HG02973 (cell line): ENCODE data around the gene PFN3.
"Not testable (repeated sequence)": the region's sequence is repeated elsewhere in the genome, so short reads cannot be mapped to it uniquely, and the experiment has no call there.

ENCODE experiments used
- ATAC-seq: cut with Tn5 transposase; IDR thresholded peaks from one replicate; pipeline ENCODE4 v1.9.1; 2021; ENCODE audit warnings: moderate library complexity; ENCODE audit not compliant: unreplicated experiment

PFN3 gene

DNA sequence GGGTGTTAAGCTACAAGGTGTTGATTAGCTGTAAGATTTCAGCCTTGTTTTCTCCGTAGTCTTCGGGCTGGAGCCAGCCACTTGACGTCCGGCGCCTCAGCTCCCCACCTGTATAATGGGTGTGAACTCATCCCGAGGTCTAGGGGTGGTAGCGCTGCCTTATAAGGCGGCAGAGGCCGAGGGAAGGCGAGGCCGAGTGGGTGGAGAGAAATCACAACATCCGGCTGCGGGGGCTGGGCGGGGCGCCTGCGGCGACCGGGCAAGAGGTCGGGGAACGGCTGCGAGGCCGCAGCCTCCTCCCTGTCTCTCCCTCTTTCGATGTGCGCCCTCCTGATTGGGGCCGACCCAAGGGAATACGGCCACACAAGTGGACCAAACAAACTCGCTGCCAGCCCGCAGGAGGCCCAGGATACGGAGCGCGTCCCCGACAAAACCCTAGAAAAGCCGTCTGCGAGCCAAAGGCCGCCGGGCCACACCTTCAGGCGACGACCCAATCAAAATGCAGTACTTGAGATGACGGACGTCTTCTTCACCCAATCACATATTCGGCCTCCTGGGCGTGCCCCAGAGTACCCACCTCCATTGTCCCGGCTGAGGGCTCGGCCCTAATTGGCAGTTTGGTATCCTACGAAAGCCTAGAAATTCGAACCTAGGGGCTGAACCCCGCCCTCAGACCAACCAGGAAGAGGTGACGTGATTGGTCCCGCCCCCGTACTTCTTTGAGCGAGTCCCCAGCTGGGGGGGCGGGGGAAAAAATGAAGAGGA, 25.5 kb upstream of the PFN3 start:
- ATAC-seq, result peak; percentile 69

DNA sequence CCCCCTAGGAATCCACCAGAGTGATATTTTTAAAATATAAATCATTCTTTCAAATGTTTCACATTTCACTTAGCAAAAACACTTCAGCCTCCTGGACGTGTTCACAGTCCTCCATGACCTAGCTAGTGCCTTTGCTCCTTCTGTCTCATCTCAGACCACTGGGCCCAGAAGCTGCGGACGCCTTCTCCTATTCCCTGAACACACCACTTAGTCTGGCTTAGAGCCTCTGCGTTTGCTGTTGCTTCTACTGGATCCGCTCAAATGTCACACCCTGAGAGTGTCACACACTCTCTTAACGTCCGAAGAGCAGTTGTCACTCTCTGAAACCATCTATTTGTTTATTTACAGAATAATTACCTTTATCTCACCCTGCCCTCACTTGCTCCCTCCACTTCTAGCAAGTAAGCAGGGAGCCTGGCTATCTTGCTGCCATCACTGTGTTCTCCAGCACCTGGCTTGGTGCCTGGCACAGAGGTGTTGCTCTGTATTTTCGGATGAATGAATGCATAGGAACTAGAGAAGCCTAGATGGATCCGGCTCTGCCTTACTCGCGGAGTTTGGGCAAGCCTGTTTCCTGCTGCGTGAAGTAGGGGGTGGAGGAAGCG, 24.8 kb upstream of the PFN3 start:
- no peak for ATAC-seq

DNA sequence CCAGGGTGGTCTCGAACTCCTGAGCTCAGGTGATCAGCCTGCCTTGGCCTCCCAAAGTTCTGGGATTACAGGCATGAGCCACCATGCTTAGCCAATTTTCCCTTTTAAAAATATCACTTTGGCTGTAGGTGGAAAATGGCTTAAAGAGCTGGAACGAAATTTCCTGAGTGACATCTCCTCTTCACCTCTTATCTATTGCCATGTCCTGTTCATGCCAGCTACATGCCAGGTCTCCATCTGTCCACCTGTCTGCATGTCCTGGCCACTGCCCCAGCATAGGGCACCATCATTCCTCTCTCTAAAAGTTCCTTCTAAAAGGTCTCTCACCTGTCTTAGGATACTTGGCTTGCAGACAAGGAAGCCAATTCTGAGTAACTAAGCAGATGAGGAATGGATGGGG, 23.2 kb upstream of the PFN3 start:
- ATAC-seq, result no peak

DNA sequence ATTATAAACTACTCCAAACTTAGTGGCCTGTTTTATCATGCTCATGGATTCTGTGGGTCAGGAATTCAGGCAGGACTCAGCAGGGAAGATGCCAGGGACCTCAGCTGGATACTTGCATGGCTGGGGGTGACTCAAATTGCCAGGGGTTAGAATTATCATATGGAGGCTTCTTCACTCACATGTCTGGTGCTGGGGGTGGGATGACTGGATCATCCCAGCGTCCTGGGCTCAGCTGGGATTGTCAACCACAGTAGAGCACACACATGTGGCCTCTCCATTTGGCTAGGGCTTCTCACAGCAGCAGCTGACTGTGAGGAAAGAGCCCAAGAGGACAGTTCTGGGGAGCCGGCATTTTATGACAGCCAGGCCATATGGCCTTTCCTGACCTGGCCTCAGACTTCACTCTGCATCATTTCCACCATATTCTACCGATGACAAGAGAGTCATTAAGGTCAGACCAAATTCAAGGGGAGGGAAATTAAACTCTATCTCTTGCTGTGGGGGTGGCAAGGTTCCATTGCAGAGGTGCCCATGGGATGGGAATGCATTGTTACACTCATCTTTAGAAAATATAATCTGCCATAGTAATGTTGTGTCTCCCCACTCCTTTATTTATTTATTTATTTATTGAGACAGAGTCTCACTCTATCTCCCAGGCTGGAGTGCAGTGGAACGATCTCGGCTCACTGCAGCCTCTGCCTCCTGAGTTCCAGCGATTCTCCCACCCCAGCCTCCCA, 20.8 kb upstream of the PFN3 start:
- ATAC-seq, result no peak

DNA sequence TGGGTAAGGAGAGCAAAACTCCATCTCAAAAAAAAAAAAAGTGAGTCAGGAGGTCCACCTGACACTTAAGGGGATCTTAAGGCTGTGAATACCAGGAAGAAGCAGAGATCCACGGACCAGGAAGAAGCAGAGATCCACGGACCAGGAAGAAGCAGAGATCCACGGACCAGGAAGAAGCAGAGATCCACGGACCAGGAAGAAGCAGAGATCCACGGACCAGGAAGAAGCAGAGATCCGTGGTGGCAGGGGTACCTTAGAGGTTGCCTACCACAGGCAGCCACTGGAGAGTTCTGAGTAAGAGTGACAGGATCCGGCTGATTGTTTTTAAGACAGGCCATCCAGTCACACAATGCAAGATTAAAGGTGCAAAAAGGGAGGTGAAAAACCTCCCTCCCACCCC, 20.0 kb upstream of the PFN3 start:
- ATAC-seq, result not testable (repeated sequence)

DNA sequence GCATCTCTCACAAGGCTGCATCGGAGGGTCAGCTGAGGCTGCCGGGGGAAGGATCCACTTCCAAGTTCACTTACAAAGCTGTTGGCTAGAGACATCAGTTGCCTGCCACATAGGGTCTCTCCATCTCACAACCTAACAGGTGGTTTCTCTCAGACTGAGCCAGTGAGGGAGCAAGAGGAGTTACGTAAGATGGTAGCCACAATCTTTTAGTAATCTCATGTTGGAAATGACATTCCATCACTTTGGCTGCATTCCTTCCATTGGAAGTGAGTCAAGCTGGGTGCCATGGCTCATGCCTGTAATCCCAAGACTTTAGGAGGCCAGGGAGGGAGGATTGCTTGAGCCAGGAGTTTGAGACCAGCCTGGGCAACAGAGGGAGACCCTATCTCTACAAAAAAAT, 18.6 kb upstream of the PFN3 start:
- no peak for ATAC-seq

DNA sequence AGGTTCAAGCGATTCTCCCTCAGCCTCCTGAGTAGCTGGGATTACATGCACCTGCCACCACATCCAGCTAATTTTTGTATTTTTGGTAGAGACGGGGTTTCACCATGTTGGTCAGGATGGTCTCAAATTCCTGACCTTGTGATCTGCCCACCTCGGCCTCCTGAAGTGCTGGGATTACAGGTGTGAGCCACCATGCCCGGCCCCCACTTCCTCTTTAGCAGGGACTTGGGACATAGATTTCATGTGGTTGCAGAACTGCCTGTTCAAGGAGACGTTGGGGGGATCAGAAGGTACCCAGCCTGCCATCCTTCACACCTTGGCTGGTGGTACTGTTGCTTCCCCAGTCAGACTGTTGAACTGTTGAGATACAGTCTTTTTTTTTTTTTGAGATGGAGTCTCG, 16.6 kb upstream of the PFN3 start:
- not testable (repeated sequence) for ATAC-seq

DNA sequence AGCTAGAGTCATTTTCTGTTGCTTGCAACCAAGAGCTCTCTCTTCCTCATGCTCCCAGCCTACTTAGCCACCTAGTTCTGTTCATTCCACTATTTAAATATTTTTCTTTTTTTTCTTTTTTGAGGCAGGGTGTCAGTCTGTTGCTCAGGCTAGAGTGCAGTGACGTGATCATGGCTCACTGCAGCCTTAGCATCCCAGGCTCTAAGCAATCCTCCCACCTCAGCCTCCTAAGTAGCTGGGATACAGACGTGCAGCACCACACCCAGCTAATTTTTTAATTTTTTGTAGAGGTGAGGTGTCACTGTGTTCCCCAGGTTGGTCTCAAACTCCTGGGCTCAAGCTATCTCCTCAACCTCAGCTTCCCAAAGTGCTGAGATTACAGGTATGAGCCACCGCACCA, 14.0 kb upstream of the PFN3 start:
- no peak for ATAC-seq

DNA sequence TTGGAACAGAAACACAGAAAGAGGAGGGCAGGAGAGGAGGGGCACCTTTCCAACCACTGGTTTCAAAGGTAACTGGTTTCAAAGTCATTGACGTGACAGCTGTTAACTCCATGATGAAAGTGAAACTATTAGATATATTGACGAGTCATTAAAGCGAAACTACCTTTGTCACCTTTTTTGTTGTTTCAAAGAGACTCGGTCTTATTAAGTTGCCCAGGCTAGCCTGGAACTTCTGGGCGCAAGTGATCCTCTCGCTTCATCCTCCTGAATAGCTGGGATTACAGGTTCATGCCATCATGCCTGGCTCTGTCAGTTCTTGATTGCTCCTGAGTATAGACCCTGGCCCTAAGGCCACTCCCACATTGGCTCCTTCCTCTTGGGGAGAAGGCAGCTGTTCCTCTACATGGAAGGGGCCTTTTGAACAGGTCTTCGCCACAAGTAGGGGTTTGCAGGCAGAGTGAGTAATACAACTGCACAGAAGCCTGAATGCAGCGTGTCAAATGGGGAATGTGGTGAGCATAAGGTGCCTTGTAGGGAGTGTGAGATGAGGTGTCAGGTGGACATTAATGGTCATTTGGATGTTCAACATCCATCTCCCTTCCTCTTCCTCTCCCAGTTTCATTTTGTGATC, 12.3 kb upstream of the PFN3 start:
- ATAC-seq, result peak; percentile 51

DNA sequence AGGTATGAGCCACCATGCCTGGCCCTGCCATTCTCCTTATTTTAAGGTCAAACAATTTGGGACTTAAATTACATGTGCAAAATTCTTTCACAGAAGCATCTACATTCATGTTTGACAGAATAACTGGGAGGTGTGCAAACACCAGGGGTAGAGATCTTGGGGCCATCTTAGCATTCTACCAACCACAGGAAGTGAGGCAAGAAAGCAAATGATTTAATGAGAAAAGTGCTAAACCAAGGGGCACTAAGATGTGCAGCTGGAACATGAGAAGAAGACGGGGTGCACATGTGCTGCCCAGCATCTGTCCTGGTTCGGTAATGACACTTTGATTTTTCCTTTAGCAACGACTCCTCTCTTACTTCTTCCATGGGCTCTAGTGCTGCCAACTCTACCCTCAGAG, 10.1 kb upstream of the PFN3 start:
- no peak for ATAC-seq

DNA sequence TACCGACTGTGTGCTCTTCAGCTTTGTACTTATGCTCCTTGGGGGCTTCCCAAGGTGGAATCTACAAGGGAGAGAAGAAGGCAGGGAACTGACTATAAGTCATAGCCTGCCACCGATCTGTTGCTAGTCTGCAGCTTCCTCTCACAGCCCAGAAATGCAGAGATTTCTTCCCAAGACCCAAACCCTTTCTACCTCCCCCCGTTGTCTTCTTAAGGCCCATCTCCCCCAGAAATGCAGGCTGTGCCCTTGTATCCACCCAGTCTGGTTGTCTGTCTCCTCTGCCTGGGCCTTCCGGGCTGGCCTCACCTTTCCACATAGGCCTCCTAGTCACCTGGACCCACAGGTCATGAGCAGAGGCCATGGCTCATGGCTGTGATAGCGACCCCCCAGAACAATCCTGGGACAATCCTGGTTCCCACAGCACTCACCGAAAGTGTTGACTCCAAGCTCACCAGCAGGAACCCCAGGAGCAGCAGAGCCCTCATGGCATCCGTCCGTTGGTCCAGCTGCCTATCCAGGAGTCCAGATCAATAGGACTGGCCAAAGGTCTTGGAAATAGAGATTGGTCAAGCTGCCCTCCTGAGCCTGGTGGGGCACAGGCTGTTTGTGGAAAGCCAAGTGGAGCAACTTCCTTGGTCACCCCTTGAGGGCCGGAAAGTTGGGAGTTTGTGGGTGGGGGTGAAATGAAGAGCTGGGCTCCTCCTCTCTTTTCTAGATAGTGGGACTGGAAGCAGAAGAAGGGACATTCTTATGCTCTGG, 8.8 kb upstream of the PFN3 start, which contains the start of gene F12:
TSS of gene F12 (minus strand) at position 522 of the 759 bp plus-strand sequence. CDS start at position 485, 37 bp downstream.
- ATAC-seq, result no peak

DNA sequence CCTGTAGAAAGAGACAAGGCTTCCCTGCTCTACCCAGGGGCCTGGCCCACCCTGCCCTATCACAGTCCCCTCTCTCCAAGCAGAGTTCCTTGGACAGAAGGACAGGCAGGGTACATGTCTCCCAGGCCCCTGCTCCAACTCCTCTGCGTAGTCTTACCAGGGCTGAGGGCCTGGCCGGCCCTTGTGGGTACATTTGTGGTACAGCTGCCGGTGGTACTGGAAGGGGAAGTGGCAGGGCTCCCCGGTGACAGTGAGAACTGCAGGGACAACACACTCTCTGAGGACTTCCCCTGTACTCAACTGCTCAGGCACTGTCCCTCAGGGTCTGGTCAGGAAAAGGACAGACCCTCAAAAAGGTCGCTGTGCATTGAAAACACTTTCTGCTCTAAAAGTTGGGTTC, 5.3 kb upstream of the PFN3 start:
- ATAC-seq, result no peak

DNA sequence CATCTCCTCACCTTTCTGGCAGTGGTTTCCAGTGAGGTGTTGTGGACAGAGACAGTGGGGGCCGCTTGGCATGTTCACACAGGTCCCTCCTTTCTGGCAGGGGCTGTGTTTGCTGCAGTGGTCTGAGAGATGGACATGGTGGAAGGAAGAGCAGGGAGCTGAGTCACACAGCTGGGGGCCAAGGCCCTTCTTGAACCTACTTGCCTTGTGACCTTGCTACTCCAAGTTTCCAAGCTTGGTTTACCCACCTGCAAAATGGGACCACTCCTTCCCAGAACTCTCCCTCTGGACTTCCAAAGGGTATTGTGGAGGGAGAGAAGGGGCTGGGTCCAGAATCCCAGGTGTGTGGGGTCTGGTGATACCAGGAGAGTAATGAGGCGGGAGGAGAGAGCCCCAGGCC, 4.9 kb upstream of the PFN3 start:
- ATAC-seq, result no peak

DNA sequence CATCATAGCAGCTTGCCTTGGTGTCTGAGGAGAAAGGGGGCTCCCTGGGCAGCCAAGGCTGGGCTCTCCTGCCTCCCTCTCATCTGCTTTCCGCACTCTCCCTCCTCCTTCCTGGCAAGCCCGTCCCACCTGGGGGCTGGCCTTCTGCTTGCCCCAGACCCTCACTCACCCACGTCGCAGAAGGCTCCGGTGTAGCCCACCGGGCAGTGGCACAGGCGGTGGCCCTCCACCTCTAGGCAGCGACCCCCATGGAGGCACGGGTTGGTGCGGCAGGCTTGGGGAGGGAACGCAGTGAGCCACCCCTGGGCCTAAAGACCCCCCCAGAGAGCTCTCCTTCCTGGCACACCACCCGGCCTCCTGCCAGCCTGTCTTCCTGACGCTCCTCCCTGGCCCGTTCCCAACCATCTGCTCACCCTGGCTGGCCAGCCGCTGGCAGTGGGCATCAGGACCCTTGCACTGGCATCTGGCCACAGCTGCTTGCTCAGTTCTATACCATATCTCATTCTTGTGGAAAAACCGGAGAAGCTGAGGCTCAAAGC, 4.2 kb upstream of the PFN3 start:
- ATAC-seq, result no peak

DNA sequence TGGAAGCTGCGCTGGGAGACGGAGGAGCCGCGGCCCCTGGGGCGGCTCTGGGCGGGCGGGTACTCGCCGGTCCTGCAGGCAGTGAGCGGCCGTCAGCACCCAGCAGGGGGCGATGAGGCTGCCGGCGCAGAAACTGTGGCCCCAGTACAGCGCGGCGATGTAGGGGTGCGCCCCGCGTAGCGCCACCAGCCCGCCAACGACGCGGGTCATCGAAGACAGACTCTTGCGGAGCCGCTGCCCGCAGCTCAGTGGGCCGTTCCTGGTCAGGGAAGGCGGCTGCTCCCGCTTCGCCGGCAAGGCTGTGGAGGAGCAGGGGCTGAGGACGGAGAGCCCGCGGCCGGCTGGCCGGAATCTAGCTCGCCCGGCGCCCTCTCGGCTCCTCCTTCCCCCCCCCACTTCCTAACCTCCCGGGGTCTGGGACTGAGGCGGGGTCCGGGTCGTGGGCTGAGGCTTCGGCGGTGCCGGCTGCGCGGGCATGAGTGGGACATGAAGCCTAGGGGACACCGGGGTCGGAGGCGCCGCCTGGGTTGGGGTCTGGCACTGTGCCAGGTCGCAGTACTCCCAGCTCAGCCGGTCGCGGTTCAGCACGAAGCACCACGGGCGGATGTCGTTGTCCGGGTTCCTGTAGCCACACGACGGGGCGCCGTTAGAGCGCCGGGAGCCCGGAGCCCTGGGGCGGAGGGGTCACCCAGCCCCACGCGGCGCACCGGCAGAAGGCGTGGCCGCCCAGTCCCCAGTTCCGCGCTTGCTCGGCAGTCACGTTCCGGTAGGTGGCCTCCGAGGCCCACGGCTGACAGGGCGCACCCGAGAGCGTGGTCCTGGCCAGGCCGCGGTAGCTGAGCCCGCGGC, 3.6 kb upstream of the PFN3 start:
- peak; percentile 72 for ATAC-seq

DNA sequence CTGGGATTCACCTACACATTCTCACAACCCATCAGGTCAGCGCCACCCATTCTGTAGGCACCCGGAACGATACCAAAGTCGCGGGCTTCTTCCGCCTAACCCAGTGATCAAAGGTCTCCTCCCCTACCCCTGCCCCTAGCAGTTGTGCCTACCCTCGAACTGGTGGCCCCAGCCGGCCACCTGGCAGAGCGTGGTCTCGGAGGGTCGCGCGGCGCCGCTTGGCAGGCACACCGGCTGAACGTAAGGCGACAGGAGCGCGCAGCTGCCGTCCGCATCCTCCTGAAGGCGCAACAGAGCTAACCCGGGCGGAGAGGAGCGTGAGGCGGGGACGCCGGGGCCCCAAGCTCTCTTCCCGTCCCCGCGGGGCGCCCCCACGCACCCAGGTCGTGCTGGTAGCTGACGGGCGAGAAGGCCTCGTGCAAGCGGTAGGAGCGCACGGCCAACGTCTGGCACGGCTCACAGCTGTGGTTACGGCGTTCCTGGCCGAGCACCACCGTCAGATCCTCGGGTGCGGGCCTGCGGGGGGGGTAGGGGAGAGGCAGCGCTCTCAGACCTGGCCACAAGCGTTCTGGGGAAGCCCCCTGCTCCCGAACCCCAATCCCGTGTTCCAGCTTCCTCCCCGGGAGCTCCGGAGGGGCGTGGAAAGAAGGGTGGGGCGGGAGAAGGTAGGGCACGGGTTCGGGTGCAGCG, 2.8 kb upstream of the PFN3 start:
- peak; percentile 8 for ATAC-seq

DNA sequence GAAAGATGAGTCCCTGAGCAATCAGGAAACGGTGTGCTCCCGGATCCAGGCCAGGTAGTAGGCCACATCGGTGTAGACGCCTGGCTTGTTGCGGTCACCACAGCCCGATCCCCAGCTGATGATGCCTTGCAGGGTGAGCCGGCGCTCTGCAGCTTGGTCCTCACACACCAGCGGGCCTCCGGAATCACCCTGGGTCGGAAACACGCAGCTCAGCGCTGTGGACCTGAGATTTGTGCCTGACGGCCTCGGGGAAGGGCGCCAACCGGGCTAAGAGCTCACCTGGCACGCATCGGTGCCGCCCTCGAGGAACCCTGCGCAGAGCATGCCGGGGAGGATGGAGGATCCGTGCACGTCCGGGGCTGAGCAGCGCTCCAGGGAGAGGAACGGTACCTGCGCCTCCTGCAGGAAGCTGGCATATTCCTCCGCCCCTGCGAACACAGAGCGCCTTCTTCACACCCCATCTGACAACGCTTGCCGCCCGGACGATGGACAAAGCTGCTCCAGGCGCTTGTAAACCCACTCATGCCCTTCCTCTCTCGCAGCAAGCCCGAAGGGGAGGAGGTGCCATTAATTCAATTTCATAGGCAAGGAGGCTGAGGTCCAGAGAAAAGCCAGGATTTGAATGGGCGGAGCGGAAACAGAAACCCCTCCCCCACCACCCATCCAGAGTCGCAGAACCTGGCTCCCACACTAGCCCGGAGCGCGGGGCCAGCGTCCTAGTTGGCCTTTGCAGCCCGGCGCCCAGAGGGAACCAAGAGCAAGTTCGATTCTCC, 2.0 kb upstream of the PFN3 start:
- ATAC-seq, result no peak

DNA sequence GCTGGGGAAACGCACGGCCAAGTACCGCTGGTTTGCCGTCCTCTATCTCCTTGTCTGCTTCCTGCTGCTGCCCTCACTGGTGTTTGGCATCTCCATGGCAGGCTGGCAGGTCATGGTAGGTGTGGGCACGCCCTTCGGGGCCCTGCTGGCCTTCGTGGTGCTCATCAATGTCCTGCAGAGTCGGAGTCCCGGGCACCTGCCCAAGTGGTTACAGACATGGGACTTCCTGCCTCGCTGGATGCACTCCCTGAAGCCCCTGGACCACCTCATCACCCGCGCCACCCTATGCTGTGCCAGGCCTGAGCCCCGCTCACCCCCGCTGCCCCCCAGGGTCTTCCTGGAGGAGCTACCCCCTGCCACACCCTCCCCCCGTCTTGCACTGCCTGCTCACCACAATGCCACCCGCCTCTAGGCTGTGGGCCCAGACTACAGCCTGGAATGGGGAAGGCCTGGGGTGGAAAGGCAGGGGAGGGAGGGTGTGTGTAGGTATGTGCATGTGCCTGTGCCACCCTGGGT, 2.5 kb downstream of the PFN3 start:
- no peak for ATAC-seq
